ENCODE data around the gene MICALL2. TPM values are rescaled to one million over a fixed set of nuclear protein-coding genes. Genes with fewer than 3 reads are reported as not detected.

MICALL2 gene
- total RNA-seq, 1 donor from 2014 or later = 28.0 TPM

GRCh38 chr7:1421946-1422345 is 37.3 kb downstream of the MICALL2 start:
- H3K9me3 Mint-ChIP-seq (ENCODE audit: unreplicated experiment) = peaks cover 16% of the 10 kb centered on the region
- peaks cover 16% of the 10 kb centered on the region for H3K4me1 Mint-ChIP-seq (ENCODE audit: low read depth, unreplicated experiment)
- no peak for DNase-seq
- no peak for TF ChIP-seq CTCF (IDR thresholded peaks at IDR 0.05; ENCODE audit: partially characterized antibody, unreplicated experiment)
- peaks cover 11% of the 10 kb centered on the region for H3K27me3 Mint-ChIP-seq (ENCODE audit: unreplicated experiment)
- peak overlapping the region; percentile 38 for H3K27ac Mint-ChIP-seq (ENCODE audit: unreplicated experiment)
- H3K36me3 Mint-ChIP-seq (ENCODE audit: unreplicated experiment) = no peaks in the 10 kb centered on the region
- no peak overlapping the region for H3K4me3 Mint-ChIP-seq (ENCODE audit: unreplicated experiment)

GRCh38 chr7:1421020-1421790 is 38.1 kb downstream of the MICALL2 start:
- H3K9me3 Mint-ChIP-seq (ENCODE audit: unreplicated experiment) = peaks cover 16% of the 10 kb centered on the region
- H3K27ac Mint-ChIP-seq (ENCODE audit: unreplicated experiment) = no peak overlapping the region
- peaks cover 10% of the 10 kb centered on the region for H3K27me3 Mint-ChIP-seq (ENCODE audit: unreplicated experiment)

GRCh38 chr7:1419688-1420087 is 39.6 kb downstream of the MICALL2 start:
- DNase-seq = no peak
- Mint-ChIP-seq H3K27me3 (ENCODE audit: unreplicated experiment) (peaks cover 9% of the 10 kb centered on the region), H3K4me1 (ENCODE audit: low read depth, unreplicated experiment) (peaks cover 16% of the 10 kb centered on the region), H3K27ac (ENCODE audit: unreplicated experiment) (no peak overlapping the region), H3K4me3 (ENCODE audit: unreplicated experiment) (no peak overlapping the region), H3K36me3 (ENCODE audit: unreplicated experiment) (no peaks in the 10 kb centered on the region), H3K9me3 (ENCODE audit: unreplicated experiment) (peaks cover 14% of the 10 kb centered on the region)
- no peak for TF ChIP-seq CTCF (IDR thresholded peaks at IDR 0.05; ENCODE audit: partially characterized antibody, unreplicated experiment)

More at GRCh38 chr7:1421020-1421790, 38.1 kb downstream of the MICALL2 start:
- H3K4me1 Mint-ChIP-seq (ENCODE audit: low read depth, unreplicated experiment) = peaks cover 16% of the 10 kb centered on the region
- no peak for TF ChIP-seq CTCF (IDR thresholded peaks at IDR 0.05; ENCODE audit: partially characterized antibody, unreplicated experiment)
- no peak for DNase-seq
- no peaks in the 10 kb centered on the region for H3K36me3 Mint-ChIP-seq (ENCODE audit: unreplicated experiment)
- no peak overlapping the region for H3K4me3 Mint-ChIP-seq (ENCODE audit: unreplicated experiment)

- H3K27ac Mint-ChIP-seq (ENCODE audit: unreplicated experiment) = no peak overlapping the region
- H3K9me3 Mint-ChIP-seq (ENCODE audit: unreplicated experiment) = peaks cover 14% of the 10 kb centered on the region
- no peak overlapping the region for H3K4me3 Mint-ChIP-seq (ENCODE audit: unreplicated experiment)
- DNase-seq = no peak
- H3K27me3 Mint-ChIP-seq (ENCODE audit: unreplicated experiment) = peaks cover 9% of the 10 kb centered on the region
- TF ChIP-seq CTCF (IDR thresholded peaks at IDR 0.05; ENCODE audit: partially characterized antibody, unreplicated experiment) = no peak
- H3K4me1 Mint-ChIP-seq (ENCODE audit: low read depth, unreplicated experiment) = peaks cover 16% of the 10 kb centered on the region
- no peaks in the 10 kb centered on the region for H3K36me3 Mint-ChIP-seq (ENCODE audit: unreplicated experiment)
These were observed 40.0 kb downstream of the MICALL2 start for GRCh38 chr7:1419310-1419634.

GRCh38 chr7:1418505-1419309 is 40.6 kb downstream of the MICALL2 start:
- H3K27me3 Mint-ChIP-seq (ENCODE audit: unreplicated experiment) = peaks cover 9% of the 10 kb centered on the region
- peaks cover 14% of the 10 kb centered on the region for H3K9me3 Mint-ChIP-seq (ENCODE audit: unreplicated experiment)
- H3K4me1 Mint-ChIP-seq (ENCODE audit: low read depth, unreplicated experiment) = peaks cover 16% of the 10 kb centered on the region
- no peak for TF ChIP-seq CTCF (IDR thresholded peaks at IDR 0.05; ENCODE audit: partially characterized antibody, unreplicated experiment)
- peak overlapping the region; percentile 46 for H3K4me3 Mint-ChIP-seq (ENCODE audit: unreplicated experiment)
- no peaks in the 10 kb centered on the region for H3K36me3 Mint-ChIP-seq (ENCODE audit: unreplicated experiment)
- peak overlapping the region; percentile 81 for H3K27ac Mint-ChIP-seq (ENCODE audit: unreplicated experiment)
- DNase-seq = no peak
